ENCODE data around the gene GPM6B.
A peak's percentile ranks its signal among the peaks of the same experiment; 100 is the strongest.

GPM6B gene, protein sequence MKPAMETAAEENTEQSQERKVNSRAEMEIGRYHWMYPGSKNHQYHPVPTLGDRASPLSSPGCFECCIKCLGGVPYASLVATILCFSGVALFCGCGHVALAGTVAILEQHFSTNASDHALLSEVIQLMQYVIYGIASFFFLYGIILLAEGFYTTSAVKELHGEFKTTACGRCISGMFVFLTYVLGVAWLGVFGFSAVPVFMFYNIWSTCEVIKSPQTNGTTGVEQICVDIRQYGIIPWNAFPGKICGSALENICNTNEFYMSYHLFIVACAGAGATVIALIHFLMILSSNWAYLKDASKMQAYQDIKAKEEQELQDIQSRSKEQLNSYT

GRCh38 chrX:13816643-13817627 is at the start of gene GPM6B:
GPM6B (minus strand) TSS chrX:13817093; CDS start chrX:13816904, 189 bp downstream.
- peak; percentile 56 for DNase-seq (ENCODE audit: low read depth, low spot score)

- peak; percentile 58 for DNase-seq (ENCODE audit: low read depth, low spot score)
Observed at GRCh38 chrX:13864264-13864663, 47.4 kb upstream of the GPM6B start.

DNA sequence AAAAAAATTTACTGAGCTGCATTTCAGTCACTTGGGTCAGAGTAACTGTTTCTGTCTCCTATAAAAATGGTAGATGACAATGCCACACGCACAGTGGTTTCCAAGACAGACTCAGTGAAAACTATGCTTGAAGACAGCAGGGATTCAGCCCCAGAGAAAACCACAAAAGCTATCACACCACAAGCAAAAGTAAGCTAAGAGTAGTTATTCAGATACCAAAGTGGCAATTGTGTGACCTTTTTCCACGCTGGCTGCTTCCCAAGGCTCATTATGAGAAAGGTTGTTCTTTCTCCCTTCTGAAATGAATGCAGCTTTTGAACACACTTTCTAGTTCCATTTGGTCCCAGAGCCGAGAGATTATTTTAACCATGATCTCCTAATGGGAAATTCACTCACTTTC is 46.4 kb upstream of the GPM6B start:
- DNase-seq (ENCODE audit: low read depth, low spot score): peak; percentile 51

DNA sequence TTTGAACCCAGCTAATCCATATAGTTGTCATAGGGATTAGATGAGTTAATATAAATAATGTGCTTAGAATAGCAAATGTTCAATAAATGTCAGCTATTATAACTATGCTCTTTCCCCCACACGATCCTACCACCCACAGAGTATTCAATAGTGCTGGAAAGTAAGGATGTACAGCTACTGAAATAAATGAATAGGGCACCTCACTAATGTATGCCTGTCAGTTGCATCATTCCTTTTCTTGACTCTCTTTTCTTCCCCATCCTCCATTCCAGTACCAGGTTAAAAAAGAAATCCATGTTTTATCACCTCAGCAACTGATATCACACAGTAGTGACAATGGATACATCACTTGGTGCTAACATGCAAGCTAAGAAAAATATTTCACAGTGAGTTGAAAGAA is 42.8 kb upstream of the GPM6B start:
- DNase-seq (ENCODE audit: low read depth, low spot score): no peak

DNA sequence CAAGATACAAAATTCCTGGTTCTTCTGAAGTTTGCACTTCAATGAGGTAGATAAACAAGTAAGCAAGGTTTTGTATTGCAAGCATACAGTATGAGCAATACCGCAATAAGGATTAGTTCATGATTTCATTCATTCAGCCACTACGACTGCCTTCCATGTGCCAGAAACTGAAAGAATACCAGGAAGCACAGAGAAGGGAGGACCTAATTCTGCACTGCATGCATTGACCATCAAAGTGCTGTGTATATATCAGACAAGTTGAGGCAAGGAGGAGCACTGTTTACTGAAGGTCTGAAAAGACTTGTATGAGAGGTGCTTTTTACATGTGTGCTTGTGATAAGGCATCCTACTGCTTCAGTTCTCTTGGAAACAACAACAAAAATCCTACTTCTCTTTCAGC is 40.9 kb upstream of the GPM6B start:
- DNase-seq (ENCODE audit: low read depth, low spot score): no peak

GRCh38 chrX:13855689-13856450 is 39.0 kb upstream of the GPM6B start:
- peak; percentile 35 for DNase-seq (ENCODE audit: low read depth, low spot score)

DNA sequence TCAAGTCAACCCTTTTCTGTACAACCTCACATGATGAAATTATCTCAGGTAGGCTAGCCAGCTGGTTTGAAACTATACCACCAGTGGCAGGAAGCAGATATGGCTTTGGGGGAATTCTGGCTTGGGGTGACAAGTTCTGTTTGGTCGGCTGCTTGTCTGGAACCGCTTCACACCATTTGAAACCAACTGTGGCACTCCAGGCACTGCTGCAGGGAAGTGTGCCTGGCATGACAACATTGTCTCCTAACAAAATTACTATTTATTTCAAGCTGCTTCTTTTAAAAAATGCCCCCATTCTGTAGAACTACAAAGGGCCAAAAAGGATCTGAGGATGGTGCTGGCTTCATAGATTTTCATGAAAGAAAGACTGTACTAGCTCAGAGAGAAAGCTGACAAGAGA is 37.1 kb upstream of the GPM6B start:
- no peak for DNase-seq (ENCODE audit: low read depth, low spot score)

DNA sequence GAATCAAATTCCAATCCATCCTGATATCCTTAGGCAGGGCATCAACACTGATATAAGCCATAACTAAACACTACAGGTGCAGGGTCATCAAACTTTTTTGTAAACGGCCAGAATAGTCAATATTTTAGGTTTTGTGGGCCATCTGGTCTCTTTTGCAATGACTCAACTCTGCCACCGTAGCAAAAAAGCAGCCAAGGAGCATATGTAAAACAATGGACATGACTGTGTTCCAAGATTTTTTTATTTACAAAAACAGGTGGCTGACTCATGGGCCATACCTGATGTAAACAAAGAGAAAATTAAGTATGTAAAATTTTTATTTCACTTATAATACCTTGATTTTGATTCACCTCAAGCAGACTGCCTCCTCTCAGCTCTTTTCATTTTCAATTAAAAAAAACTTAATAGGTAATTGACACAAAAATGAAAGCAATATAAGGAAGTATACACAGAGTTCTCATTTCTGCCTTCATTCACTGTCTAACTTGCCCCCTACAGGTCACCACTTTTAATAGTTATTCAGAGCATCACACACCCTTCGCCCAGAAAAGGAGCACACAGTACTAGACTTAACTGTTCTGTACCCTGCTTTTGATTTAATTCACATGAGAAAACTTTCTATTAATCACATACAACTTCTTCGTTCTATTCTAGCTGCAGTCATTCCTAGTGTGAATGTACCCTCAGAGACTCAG is 35.3 kb upstream of the GPM6B start:
- DNase-seq (ENCODE audit: low read depth, low spot score): no peak

DNA sequence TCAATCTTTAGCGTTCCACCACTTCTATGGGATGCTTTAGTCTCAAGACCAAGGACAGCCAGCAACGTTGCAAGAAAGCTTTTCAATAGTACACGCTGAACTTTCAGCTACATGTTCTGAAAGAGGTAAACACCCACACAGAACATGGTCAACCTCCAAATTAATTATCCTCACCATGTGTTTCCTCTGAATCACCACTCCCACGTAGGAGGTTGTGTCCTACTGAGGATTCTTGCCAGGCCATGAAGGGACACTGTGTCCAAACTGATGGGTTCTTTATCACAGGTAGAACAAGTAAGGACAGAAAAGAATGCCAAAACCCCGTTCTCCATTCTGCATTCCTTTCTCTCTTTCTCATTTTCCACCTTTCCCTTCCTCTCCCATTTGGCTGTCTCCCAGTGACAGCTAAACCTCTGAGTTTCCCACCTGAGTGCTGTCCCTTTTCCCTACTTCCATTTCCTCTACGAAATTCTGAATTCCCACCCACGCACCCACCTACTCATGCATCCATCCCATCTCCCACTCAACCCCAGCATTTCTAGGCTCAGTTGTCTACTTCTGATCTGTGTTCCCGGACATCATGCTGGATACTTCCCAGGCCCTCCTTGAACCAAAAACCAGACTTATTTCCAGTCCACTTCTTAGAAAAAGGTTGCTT is 29.0 kb upstream of the GPM6B start:
- no peak for DNase-seq (ENCODE audit: low read depth, low spot score)

DNA sequence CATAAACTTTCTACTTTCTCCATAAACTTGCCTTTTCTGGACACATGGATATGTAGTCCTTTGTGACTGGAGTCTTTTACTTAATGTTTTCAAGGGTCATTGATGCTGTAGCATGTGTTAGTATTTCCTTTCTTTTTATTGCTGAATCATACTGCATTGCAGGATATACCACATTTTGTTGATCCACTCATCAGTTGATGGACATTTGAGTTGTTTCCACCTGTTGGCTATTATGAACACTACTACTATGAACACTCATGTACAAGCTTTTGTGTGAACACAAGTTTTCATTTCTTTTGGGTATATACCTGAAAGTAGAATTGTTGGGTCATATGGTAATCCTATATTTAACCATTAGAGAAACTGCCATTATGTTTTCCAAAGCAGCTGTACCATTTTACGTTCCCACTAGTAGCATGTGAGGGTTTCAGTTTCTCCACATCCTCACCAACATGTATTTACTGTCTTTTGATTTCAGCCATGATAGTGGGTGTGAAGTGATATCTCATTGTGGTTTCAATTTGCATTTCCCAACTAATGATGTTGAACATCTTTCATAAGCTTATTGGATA is 26.3 kb upstream of the GPM6B start:
- DNase-seq (ENCODE audit: low read depth, low spot score): no peak

- DNase-seq (ENCODE audit: low read depth, low spot score): no peak
Observed at GRCh38 chrX:13840121-13840520, 23.2 kb upstream of the GPM6B start.

- DNase-seq (ENCODE audit: low read depth, low spot score): peak; percentile 60
Observed at GRCh38 chrX:13837290-13837745, 20.4 kb upstream of the GPM6B start.

DNA sequence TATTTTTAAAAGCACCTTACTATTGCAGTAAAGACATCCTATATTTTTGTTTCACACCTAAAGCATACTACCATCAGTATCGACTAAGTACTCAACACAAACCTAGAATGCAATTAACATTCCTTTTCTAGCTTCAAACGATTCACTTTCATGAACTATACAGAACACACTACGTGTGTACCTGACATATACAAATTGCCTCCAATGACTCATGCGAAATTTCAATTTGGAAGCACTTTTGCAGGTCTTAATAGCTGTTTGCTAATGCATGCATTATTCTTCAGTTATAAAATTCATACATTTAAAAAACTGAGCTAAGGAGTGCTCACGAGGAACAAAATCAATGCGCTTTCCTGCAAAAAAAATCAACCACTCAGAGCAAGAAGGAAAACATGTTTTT is 19.7 kb upstream of the GPM6B start:
- no peak for DNase-seq (ENCODE audit: low read depth, low spot score)

DNA sequence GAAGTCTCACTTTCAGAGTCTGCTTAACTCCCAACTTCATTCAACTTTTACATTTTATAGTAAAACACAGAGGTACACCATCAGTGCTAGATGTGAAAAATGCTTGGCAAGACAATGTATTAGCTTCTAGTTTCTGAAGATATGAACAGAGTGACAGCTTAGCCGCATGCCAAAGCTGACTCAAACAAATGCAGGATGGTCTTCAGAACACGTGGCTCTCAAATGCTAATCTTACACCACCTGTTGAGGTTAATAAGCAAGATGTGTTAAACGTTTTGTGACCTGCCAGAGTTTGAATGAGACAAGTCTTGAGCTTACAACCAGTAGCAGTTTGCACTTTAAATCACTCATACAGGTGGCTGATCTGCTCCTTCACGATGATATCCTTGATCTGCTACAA is 18.9 kb upstream of the GPM6B start:
- no peak for DNase-seq (ENCODE audit: low read depth, low spot score)

GRCh38 chrX:13834355-13834754 is 17.5 kb upstream of the GPM6B start:
- no peak for DNase-seq (ENCODE audit: low read depth, low spot score)

DNA sequence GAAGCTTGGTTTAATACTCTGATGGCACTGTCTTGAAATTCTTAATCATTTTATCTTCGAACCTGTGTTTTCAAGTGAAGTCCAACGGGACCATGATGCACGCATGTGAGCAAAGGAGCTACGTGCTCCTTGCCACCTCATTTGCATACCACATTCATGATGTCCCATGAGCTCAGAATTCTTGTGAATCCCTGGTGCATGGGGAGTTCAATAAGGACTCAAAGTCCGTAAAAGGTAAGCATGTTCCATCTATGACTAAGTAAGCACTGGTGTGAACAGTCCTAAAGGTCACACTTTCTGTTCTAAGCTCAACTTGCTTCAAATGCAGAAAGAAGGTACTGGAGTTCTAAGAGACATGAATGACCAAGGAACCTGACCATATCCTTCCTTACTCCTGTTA is 13.1 kb upstream of the GPM6B start:
- DNase-seq (ENCODE audit: low read depth, low spot score): no peak

DNA sequence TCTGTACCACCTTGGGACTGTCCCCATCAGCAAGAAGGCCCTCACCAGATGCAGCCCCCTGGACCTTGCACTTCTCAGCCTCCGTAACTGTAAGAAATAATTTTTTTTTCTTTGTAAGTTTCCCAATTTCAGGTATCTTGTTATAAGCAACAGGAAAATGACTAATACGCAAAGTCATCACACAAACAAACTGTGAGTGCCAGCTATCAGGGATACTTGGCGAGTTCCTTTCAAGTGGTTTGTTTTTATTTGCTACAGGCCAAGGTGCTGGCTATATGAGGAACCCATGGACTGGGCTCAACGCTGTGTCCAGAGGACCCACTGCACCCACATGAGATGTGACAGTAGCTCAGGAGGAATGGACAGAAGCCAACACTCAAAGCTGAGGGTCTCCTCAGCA is 11.5 kb upstream of the GPM6B start:
- DNase-seq (ENCODE audit: low read depth, low spot score): peak; percentile 20

DNA sequence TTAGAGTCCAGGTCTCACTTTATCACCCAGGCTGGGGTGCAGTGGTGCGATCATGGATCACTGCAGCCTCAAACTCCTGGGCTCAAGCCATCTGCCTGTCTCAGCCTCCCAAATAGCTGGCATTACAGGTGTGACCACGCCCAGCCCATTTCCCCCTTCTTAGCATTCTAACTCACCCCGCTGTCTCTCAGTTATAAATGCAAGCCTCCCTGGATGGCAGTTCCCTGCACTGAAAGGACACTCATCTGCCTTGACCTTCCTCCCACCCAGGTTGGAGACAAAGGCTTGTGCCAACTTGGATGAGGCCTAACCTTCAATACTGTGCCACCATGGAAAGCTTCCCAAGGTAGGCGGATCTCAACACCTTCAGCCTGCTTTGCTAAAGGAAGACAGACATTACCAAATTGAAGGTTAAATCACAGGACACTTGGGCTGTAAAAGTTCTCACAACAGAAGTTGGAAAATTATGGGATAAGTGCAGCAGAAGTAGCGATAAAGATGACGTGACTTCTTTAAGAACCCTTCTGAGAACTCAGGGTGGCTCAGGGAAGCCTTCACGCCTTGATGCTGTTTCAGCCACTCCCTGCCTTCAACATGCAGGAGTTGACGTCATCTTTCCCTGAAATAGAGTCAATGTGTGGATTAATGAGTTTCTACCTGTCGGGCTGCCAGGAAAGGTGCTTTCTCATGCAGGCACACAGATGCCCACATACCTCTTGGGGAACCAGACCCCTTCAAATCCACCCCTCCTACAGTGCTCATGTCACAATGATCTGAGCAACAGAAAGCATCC is 10.6 kb upstream of the GPM6B start:
- no peak for DNase-seq (ENCODE audit: low read depth, low spot score)

DNA sequence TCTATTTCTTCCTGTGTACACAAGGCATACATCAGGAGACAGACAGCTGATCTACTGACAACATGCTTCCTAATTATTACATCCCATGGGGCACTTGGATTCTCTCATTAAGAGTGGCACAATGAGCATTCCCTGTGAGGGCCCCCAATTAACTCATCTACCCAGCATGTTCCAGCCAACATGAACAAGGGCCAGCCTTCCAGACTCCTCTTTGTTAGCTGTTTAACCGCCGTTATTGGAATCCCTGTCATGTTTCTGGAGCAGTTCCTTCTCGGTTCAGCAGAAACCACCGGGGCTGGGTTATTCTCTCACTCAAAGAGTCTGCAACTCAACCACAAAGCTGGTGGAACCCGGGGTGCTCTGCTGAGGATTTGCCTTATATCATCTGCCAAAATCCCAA is 9.9 kb upstream of the GPM6B start:
- DNase-seq (ENCODE audit: low read depth, low spot score): peak; percentile 25

Data from astrocyte of the hippocampus (primary cell).